ENCODE data around the gene GPM6B.

The GPM6B gene

GRCh38 chrX:13821738-13822137, 4.8 kb upstream of the GPM6B start:
- DNase-seq = no peak

- no peak for DNase-seq
These were observed 717 bp downstream of the GPM6B start for GRCh38 chrX:13816176-13816575.

- no peak for DNase-seq
These were observed 1.2 kb downstream of the GPM6B start for GRCh38 chrX:13815664-13816063.

- DNase-seq = no peak
These were observed 8.0 kb downstream of the GPM6B start for GRCh38 chrX:13808865-13809264.

DNA sequence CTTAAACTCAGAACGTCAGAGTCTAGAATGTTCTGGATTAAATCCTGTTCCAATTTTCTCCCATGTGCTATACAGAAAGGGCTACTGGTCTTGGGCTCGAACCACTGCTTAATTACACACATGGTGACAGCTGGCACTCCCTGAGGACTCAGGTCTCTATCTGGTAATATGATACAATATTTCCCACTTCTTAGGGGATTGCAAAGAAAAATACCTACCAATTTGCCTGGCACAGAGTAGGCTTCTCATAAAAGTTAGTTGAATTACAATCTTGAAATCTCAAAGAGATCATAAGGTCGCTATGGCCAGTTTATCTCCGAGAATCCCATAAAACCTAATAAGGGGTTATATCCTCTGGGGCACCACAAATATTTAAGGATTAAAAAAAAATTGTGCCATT, 8.6 kb downstream of the GPM6B start:
- DNase-seq = no peak

GRCh38 chrX:13805241-13805640, 11.7 kb downstream of the GPM6B start:
- no peak for DNase-seq

DNA sequence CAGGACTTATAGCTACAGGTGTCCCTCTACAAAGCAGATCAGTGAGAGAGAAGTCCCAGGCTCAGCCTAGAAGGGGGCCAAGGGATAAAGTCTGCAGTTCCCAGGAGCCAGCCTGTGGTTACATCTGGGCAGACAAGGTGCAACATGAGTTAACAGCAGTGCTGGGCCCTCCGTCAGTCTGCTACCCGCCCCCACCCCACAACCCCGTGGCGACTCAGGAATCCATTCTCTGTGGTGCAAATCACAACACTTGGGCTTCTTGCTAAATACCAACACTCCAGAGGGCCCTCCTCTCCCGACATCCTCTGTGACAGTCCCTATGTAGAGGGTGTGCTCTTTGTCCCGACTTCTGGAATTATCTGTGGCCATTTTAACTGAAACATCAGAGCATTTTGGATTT, 13.8 kb downstream of the GPM6B start:
- DNase-seq = no peak

DNA sequence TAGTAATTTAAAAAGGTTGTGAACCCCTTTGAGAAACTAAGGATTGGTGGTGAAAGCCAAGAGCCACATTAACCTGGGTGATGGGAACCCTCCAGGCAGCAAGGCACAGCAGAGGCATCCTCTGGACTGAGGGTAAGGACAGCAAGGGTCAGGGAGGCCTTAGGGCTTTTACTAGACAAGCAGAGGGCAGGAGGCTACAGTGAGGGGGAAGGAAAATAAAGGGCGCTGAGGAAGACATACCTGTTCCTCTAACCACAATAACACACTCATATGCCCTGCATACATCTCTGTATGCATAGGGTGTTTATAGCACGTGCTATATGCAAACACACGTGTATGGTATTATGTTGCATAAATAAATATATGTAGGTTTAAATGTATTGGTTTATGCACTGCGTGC, 18.7 kb downstream of the GPM6B start:
- DNase-seq = no peak

- DNase-seq = no peak
These were observed 19.4 kb downstream of the GPM6B start for GRCh38 chrX:13797512-13797911.

- no peak for DNase-seq
These were observed 22.5 kb downstream of the GPM6B start for GRCh38 chrX:13794417-13794816.

- DNase-seq = no peak
These were observed 23.0 kb downstream of the GPM6B start for GRCh38 chrX:13793897-13794296.

DNA sequence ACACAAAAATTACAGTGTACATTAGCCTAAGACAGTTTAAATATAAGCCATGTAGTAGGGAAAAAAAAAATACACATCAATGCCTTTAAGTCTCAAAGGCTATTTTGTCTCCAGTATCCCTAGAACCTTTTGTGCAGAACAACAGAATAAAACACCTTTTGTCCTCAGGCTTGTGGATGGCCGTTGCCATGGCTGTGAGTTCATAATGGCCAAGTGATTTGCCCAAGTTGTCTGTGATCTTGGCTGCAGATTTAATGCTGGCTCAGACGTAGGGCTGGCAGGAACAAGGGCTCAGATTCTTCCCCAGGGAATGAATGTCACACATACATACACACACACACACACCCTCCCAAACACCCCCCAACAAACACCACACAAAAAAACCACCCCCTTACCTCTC, 25.3 kb downstream of the GPM6B start:
- DNase-seq = no peak

DNA sequence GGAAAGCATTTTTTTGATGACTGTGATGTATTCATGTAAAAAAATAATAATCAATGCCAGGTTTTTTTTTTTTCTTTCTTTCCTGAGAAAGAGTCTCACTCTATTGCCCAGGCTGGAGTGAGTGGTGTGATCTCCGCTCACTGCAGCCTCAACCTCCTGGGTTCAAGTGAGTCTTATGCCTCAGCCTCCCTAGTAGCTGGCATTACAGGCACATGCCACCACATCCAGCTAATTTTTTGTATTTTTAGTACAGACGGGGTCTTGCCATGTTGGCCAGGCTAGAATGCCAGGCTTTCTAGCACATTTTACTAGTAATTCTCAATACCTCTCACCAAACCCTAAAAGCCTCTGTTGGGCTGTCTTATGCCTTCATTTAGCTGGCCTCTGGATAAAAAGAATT, 25.7 kb downstream of the GPM6B start:
- DNase-seq = no peak

GRCh38 chrX:13790206-13791131, 26.4 kb downstream of the GPM6B start:
- DNase-seq = no peak

- DNase-seq = no peak
These were observed 30.8 kb downstream of the GPM6B start for GRCh38 chrX:13786048-13786447.

GRCh38 chrX:13780868-13781427, 35.9 kb downstream of the GPM6B start:
- no peak for DNase-seq

DNA sequence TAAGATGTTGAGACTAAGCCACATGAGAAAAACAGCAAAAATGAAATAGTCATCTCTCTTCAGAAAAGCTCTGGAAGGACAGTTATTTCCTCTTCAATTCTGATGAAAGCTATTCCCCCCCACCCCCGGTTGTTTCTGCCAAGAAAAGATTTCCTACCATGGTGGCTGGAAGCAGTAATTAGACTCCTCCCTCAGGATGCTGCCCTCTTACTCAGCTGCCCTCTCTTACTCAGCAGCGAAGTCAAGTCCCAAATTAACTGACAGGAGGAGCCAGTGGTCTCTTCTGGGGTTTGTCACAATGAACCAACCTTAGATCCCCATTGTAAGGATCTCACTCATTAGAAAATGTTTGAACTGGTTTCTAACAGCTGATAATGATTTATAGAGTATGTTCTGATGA, 38.0 kb downstream of the GPM6B start:
- no peak for DNase-seq

DNA sequence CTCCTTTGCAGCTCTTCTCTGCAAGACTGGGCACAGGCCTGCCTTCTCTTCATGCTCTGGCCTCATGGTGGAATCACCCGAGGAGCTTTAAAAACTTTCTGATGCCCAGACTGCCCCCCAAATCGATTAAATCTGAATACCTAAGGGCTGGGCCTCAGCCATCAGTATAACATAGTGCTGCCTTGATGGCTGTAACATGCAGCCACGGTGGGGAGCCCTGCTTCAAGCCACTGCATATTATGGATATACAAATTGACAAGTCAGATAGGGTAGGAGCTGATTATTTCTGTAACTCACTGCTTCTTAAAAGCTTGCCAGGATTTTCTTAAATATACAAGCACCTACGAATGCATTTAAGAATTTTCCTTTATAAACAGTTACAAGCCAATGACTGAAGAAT, 40.5 kb downstream of the GPM6B start:
- no peak for DNase-seq

DNA sequence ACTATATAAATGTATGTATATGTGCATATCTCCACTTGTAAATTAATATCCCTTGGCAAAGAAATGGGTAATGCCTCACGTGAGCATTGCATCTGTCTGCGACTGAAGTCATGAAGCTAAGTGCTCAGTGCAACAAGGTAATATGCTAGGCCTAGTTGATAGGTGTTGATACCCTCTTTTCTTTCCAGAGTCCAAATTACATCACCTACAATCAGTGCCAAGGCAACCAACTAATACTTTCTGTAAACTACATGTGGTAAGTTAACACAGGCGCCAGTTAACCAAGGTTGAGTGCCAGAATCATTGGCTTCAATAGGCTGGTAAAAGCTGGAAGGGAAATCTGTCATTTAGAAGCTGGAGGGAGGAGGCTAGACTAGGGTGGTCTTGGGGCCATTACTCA, 41.1 kb downstream of the GPM6B start:
- no peak for DNase-seq

DNA sequence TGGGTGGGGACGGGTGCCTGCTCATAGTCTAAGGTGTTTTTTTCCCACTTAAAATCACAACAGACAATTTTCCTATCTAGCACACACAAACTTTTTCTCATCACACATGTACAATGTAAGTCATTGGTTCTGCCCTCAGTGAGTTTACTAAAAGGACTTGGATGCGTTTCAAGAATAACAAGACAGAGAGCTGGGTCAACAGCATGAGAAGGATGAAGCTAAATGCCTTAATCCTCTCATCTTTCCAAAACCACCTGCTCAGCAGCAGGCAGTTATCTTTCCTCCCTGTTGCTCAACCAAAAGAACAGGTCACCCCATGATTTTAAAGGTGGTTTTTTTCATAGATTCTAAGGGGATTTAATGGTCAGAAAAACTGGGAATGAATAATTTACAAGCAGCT, 42.2 kb downstream of the GPM6B start:
- DNase-seq = no peak

DNA sequence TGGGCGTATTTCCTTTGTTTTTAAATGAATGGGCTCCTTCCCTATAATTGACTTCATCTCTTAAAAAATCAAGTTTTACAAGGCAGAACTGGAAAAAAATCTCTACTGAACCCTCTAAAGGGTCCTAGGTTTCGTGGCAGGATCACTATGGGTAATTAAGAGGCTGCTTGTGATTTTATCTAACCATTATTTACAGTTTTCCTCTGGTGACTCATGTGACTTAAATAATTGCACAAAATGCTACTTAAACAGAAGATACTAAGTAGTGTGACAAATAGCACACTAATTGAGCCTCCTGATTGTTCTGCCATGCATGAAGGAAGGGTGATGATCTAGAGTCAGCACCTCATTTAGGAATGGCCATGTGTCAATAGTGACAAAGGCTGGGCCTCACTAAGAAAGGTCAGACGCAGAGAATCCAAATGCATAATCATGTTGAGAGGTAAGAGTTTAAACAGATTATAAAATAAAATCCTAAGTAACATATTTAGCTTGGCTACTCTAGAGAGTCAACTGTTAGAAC, 46.8 kb downstream of the GPM6B start:
- DNase-seq = no peak

GRCh38 chrX:13768939-13769338, 48.0 kb downstream of the GPM6B start:
- DNase-seq = no peak

DNA sequence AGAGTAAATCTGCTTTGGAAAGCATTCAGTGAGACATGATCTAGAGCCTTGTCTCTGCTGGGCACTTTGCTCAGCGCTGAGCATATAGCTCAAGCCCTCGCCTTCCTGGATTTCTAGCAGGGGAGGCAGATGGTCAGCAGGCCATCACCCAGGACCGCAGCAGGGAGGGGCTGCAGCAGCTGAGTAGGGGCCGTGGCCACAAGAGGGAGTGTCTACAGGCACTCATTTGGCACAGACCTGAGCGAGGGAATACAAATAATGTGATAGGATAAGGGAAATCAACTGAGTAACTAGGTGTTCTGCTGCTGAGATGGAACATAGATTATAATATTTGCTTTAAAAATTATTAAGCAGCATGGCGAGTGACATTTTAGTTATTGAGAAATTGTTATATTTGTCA, 52.1 kb downstream of the GPM6B start:
- peak; percentile 5 for DNase-seq

GRCh38 chrX:13764281-13764680, 52.6 kb downstream of the GPM6B start:
- peak; percentile 7 for DNase-seq

DNA sequence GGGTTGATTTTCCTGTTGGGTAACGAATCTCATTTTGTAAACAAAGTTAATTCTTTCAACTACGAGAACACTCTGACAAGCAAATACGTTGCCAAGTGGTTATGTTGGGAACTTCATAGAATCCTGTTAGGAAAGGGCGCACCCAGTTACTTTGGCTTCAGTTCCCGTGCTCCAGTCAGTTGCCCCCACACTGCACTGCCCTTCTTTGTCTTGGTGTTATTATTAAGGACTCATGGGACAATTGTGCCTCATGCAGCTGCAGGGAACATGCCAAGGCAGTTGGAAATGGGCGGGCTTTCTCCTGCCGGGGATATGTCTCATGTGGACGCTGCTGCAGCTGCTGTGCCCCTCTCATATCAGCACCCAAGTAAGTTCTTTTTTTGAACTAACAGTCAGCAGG, 53.4 kb downstream of the GPM6B start:
- DNase-seq = no peak

Measured in hematopoietic multipotent progenitor cell treated with erythropoietin and hydrocortisone succinate and interleukin-3 and kit ligand, for 6 days (in vitro differentiated cells).